GM18502 (cell line): ENCODE results near the gene CLEC16A.

Experiments used
- ATAC-seq: cut with Tn5 transposase; IDR thresholded peaks from one replicate; pipeline ENCODE4 v1.9.1; 2021; ENCODE audit warnings: mild to moderate bottlenecking; ENCODE audit not compliant: unreplicated experiment, poor library complexity

Gene CLEC16A

DNA sequence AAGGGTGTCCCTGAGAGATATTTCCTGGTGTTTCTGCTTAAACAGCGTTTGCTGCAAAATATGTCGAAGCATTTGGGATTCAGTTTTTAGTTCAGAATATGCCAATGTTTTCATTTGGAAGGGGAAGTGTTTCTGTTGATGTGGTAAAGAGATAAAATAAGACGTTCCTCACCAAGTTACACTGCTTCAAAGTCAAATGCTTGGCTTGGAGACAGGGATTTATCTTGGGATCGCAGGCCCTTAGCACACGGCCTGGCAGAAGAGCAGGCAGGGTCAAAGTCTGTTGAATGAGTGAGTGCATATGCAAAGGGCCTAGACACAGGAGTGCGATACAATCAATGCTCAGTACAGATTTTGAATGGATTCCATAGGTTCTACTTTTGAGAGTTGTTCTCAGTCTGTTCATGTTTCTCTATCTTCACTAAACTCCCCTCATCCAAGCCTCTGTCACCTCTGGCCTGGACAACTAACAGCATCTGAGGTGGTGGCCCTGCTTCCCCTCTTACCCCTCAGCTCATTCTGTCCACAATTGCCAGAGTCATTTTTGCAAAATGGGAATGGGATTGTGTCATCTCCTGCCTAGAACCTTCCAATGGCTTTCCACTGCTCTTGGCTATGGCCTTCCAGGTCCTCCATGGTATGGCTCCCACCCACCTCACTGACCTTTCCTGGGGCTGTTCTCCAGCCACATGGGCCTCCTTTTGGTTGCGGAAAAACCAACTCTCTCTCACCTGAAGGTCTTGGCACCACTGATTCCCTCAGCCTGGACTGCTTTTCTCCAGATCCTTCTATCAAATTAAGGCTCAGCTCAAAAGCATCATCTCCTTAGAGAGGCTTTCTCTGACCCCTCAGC, 5.3 kb upstream of the CLEC16A start:
- ATAC-seq, result no peak

- no peak for ATAC-seq
Observed at GRCh38 chr16:10939649-10940234, 4.6 kb upstream of the CLEC16A start.

DNA sequence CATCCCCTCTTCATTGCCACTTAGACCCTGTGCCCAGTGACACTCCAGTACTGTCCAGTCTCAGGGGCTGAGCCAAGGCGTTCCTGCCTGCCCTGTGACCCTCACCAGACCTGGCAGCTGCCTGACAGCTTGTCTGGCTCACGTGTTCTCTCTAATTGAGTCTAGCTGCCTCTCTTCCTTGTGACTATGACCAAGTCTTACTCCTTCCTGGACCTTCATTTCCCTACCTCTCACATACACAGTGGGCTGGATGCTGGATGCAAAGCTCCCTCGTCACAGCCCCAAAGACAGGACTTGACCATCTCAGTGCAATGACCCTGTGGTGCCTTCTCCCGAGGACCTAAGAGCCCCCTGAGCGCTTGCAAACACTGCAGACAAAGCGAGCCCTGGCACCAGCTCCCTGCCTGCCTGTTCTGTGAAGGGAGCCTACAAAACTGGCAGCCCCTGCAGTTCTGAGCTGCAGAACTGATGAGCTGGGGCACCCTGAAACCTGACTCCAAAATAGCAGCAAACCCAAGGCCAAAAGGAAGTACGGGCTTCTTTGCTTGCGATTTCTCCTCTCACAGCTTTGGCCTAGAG, 3.8 kb upstream of the CLEC16A start:
- ATAC-seq, result no peak

GRCh38 chr16:10941127-10941933, 3.0 kb upstream of the CLEC16A start:
- no peak for ATAC-seq

DNA sequence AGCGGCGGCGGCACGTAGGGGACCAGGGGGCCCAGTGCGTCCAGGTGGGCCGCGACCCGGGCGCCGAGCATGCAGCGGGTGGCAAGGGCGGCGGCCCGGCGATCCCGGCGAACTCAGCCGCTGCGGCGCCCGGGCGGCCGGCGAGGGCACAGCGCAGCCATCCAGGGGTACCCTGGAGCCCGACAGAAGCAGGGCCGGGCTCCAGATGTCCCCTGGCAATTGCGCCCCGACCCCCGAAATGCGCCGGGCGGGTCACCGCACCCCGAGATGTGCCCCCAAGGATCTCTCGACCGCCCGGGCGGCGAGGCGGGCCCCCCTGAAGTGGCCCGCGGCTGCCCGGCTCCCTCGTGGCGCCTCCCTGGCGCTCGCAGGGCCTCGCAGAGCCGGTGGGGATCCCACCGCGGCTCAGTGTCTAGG, 2.4 kb upstream of the CLEC16A start:
- peak; percentile 5 for ATAC-seq

DNA sequence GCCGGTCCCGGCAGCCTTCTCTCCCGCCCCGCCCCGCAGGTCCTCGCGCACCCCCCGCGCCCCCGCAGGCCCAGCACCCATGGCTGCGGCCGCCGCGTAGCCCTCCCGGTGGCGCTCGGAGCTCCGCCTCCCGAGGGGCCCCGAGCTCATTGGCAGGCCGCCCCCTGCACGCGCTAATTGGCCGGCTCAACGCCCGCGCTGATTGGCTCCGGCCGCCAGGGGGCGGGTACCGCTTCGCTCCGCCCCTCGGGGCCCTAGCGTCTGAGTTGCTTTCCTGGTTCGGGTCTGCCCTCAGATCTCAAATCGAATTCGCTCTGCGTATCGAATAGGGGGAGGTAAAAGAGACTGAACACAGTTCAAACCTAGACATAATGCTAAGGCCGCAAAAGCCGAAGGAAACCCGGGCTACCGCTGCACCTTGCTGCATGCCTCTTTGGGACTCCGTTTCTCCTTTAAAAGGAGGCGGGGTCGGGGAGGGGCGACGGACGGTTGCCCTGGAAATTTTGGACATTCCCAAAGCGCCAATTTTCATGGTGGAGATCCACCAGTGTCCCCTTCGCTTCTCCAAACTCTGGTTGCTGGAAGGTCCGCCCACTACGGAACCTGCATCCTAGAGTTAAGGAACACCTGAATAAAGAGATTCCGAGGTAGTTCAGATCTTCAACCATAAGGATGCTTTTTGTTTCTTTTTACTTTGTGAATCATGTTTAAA, 1.9 kb upstream of the CLEC16A start, which contains the start of gene DEXI:
Gene DEXI, minus strand, starts transcription at position 117 of the 712 bp plus-strand sequence. CDS start 463 bp downstream, outside the sequence.
- peak; percentile 69 for ATAC-seq

DNA sequence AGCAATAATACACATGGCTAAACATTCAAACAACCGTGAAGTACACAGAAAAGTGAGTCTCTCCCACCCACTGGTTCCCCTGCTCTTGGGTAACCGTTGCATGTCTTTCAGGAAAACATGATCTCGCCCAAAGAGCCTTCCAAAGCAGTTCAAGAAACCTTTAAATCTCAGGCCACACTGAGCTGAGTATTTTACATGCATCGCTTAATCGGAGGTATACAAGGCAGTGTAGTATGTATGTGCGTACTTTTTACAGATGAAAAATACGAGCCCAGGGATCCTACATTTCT, 1.4 kb upstream of the CLEC16A start:
- no peak for ATAC-seq

- no peak for ATAC-seq
Observed at GRCh38 chr16:10945065-10945787, 862 bp downstream of the CLEC16A start.

DNA sequence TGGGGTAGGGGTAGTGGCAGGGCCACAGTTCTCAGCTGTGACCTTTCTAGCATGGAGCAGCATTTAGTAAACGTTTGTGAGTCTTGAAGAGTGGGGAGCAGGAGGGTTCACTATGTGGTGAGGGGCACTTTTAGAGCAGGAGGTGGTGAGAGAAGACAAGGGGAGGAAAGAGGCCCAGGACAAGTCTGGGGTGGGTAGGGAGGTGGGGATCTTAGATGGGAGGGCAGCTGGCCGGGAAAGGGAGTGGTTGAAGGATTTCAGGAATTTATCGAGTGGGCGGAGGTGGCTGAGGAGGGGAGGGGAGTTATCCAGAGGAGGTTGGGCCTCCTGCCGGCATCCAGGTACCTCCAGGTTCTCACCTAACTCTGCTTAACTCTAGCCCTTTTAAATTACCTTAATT, 1.9 kb downstream of the CLEC16A start:
- no peak for ATAC-seq

- ATAC-seq, result no peak
Observed at GRCh38 chr16:10947211-10947787, 2.9 kb downstream of the CLEC16A start.

DNA sequence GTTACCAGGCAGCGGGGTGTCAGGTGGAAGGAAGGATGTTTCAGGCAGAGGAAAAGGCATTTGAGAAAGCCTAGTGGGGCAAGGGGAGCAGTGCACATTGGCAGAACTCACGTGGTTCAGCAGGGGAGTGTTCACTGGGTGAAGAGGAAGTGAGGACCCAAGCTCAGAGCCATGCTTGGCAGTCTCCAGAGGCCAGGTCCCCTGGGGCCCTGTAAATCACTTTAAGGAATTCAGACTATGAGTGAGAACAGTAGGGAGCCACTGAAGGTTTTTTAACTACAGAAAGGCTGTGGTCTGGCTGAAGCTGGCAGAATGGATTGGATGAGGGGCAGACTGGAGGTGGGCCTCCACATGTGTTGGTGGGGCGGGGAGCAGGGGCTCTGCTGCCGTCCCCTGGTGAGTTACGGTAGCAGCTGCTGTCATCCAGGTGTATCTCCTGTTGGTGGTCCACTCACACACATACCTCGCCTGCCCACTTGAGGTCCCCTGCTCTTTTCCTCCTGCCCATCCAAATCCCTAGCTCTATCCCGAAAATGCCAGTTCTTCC, 5.1 kb downstream of the CLEC16A start:
- peak; percentile 77 for ATAC-seq

DNA sequence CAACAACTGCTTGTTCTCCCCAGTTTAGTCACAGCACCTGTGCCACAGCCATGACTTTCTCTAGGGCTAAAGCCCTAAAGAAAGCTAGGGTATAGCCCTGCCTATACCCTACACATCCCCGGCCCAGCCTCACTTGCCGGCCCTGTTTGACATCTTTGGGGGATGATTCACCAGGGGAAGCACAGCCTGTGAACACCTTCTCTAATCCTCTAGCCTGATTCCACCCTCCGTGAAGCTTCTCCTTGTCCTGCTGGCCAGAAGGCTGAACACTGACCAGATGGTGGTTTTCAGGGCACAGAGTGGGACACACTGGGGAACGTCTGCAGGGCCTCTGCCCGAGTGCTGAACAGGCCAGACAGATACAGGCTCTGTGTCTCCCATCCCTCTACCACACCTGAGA, 6.0 kb downstream of the CLEC16A start:
- no peak for ATAC-seq

- ATAC-seq, result no peak
Observed at GRCh38 chr16:10951026-10951425, 6.7 kb downstream of the CLEC16A start.

DNA sequence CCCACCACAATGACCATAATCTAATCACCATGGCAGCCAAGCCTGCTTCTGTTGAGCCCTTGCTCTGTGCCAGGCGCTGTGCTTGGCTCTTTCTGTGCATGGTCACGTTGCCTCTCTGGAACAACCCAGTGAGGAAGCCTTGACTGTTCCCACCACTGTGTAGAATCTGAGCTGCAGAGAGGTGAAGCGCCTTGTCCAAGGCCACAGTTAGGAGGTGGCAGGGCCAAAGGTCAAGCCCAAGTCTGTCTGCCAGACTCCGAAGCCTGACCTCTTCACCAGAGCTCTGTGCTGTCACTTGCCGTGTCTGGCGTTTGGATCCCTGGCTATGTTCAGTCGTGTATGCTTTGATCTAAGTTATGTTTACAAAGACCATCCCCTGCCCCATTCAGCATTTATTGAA, 10.5 kb downstream of the CLEC16A start:
- no peak for ATAC-seq

GRCh38 chr16:10957771-10958482, 13.6 kb downstream of the CLEC16A start:
- no peak for ATAC-seq

GRCh38 chr16:10959161-10959560, 14.8 kb downstream of the CLEC16A start:
- ATAC-seq, result no peak

DNA sequence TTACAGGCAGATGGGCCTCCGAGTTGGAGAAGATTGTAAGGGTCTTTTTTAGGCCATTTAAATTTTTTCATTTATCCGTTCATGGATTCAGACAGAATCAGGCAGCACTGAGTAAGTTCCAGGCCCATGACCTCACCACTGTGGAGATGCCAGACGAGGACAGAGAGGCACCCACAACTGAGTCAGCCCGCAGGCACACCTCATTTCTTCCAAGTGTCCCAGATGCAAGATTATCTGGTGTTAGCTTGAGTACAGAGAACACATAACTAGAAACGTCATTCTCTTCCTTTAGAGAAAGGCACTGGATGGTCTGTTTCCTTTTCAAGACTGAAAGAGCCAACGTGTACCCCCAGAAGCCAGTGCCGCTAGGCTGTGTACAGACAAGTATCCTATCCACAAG, 16.9 kb downstream of the CLEC16A start:
- no peak for ATAC-seq
